HG03378 (cell line): Measurements from ENCODE around the gene SNX12.

Source experiments
- ATAC-seq: cut with Tn5 transposase; IDR thresholded peaks from one replicate; pipeline ENCODE4 v1.9.1; 2021; ENCODE audit warnings: mild to moderate bottlenecking, moderate library complexity; ENCODE audit not compliant: unreplicated experiment

Gene SNX12

GRCh38 chrX:71068044-71068918 lies at the start of gene SNX12:
Gene SNX12, minus strand, starts transcription at chrX:71068334. Its CDS starts 28 bp downstream, at chrX:71068306.
- peak; percentile 98 for ATAC-seq

- ATAC-seq: no peak
Observed at GRCh38 chrX:71117358-71117757, 49.2 kb upstream of the SNX12 start.

- peak; percentile 14 for ATAC-seq
Observed at GRCh38 chrX:71111921-71112431, 43.8 kb upstream of the SNX12 start.

GRCh38 chrX:71111141-71111843 lies 43.2 kb upstream of the SNX12 start, which contains the start of gene IL2RG:
Gene IL2RG, minus strand, starts transcription at chrX:71111577. Its CDS starts 38 bp downstream, at chrX:71111539.
- peak; percentile 92 for ATAC-seq

GRCh38 chrX:71109051-71109450 lies 40.9 kb upstream of the SNX12 start:
- ATAC-seq: no peak

- ATAC-seq: no peak
Observed at GRCh38 chrX:71107762-71108360, 39.7 kb upstream of the SNX12 start.

GRCh38 chrX:71107245-71107644 lies 39.1 kb upstream of the SNX12 start:
- ATAC-seq: no peak

GRCh38 chrX:71106427-71106826 lies 38.3 kb upstream of the SNX12 start, which contains the start of gene CXorf65:
Gene CXorf65, minus strand, starts transcription at chrX:71106740. Its CDS starts 184 bp downstream, at chrX:71106556.
- no peak for ATAC-seq

- no peak for ATAC-seq
Observed at GRCh38 chrX:71105628-71106027, 37.5 kb upstream of the SNX12 start.

GRCh38 chrX:71103110-71103983 lies 35.2 kb upstream of the SNX12 start:
- no peak for ATAC-seq

GRCh38 chrX:71102292-71102691 lies 34.2 kb upstream of the SNX12 start:
- no peak for ATAC-seq

GRCh38 chrX:71100581-71101505 lies 32.7 kb upstream of the SNX12 start:
- no peak for ATAC-seq

- ATAC-seq: no peak
Observed at GRCh38 chrX:71099736-71100135, 31.6 kb upstream of the SNX12 start.

GRCh38 chrX:71098951-71099506 lies 30.9 kb upstream of the SNX12 start:
- ATAC-seq: no peak

GRCh38 chrX:71098302-71098701 lies 30.2 kb upstream of the SNX12 start:
- ATAC-seq: no peak

GRCh38 chrX:71096760-71097032 lies 28.6 kb upstream of the SNX12 start:
- ATAC-seq: no peak

GRCh38 chrX:71095981-71096759 lies 28.0 kb upstream of the SNX12 start:
- ATAC-seq: no peak

GRCh38 chrX:71095555-71095980 lies 27.4 kb upstream of the SNX12 start, which contains the start of gene FOXO4:
Gene FOXO4, plus strand, starts transcription at chrX:71095851. Its CDS starts 678 bp downstream, at chrX:71096529.
- peak; percentile 74 for ATAC-seq
